HS-27A (cell line): ENCODE results near the gene BCL2.

Source experiments
- DNase-seq: peaks from one replicate; pipeline ENCODE4 v3.0.0-alpha.2; 2012; ENCODE audit warnings: low read depth, missing footprints

Gene BCL2

DNA sequence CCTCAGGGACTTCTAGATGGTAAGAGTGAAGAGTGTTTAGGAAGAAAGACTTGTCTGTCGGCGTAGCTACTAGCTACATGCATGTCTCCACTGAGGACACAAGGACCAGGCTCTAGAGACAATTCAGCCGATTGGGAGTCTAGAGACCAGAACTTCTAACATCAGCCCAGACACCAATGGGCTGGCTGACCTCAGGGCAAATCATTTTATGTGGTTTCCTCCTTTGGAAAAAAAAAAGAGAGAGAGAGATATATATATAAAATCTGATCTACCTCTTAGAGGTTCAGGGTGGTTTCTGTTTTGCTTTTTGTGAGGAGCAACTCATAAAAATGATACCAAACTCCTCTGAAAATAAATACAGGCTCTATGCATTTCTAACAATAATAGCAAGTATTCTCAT, 212.8 kb downstream of the BCL2 start:
- no peak for DNase-seq

DNA sequence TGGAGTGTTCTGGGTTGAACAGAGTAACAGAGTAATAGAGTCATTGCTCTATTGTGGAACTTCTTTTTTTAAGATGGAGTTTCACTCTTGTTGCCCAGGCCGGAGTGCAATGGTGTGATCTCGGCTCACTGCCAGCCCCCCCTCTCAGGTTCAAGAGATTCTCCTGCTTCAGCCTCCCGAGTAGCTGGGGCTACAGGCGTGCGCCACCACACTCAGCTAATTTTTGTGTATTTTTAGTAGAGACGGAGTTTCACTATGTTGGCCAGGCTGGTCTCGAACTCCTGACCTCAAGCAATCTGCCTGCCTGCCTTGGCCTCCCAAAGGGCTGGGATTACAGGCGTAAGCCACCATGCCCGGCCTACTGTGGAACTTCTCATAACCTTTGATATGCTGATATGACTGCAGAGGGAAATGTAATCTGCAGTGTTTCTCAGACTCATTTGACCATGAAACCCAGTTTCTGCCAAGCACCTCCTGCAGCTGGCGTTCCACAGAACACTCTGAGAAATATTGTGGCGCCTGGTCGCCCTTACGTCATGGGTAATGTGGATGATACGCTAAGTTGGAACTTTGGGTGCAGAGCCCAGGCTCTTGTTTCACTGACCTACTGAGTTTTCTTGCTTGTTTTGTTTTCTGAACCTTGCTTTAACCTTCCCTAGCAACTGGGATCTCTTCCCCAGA, 213.8 kb downstream of the BCL2 start:
- DNase-seq, result no peak

- DNase-seq, result no peak
Observed at GRCh38 chr18:63104868-63105267, 214.7 kb downstream of the BCL2 start.

DNA sequence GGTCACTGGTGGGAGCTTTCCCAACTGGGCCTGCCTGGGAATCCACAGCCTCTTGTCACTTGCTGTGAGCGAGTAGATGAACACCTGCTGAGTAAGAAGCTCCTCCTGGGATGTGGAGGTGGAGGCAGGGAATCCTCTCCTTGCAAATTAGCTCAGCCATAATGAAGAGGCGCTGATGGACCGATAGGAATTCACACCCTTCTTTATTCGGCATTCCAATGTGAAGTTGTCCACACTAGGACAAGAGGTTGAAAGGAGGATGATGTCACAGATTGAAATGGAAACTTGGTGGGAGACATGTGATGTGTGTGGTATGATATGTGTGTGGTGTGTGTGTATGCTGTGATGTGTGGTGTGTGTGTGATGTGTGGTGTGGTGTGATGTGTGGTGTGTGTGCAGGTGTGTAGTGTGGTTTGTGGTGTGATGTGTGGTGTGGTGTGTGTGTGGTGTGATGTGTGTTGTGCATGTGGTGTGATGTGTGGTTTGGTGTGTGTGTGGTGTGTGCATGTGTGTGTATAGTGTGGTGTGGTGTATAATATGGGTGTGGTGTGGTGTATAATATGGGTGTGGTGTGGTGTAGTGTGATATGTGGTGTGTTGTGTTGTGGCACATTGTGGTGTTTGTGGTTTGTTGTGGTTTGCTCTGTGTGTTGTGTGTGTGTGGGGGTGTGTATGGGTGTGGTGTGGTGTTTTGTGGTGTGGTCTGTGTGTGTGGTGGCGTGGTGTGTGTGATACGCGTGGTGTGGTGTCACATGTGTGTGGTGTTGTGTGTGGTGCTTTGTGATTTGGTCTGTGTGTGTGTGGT, 216.4 kb downstream of the BCL2 start:
- no peak for DNase-seq

DNA sequence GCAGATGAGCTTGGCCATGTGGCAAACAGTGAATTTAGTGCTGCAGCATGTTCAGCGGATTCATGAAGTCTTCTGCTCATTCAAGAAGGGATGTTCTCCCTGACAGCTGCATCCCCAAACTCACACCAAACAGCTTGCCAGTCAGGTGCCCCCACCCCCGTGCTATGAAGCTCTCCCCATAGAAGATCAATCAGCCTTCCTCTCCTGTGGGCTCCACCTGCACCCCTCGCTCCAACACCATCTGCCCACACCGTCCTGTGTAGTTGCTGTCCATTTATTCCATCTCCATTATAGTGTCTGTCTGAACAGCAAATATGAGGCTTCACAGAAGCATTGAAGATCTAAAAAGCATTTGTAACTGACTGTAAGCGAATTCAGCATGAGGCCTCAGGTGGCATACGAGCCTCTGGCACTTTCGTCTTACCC, 218.9 kb downstream of the BCL2 start:
- DNase-seq, result no peak

- no peak for DNase-seq
Observed at GRCh38 chr18:63099848-63100629, 219.5 kb downstream of the BCL2 start.

DNA sequence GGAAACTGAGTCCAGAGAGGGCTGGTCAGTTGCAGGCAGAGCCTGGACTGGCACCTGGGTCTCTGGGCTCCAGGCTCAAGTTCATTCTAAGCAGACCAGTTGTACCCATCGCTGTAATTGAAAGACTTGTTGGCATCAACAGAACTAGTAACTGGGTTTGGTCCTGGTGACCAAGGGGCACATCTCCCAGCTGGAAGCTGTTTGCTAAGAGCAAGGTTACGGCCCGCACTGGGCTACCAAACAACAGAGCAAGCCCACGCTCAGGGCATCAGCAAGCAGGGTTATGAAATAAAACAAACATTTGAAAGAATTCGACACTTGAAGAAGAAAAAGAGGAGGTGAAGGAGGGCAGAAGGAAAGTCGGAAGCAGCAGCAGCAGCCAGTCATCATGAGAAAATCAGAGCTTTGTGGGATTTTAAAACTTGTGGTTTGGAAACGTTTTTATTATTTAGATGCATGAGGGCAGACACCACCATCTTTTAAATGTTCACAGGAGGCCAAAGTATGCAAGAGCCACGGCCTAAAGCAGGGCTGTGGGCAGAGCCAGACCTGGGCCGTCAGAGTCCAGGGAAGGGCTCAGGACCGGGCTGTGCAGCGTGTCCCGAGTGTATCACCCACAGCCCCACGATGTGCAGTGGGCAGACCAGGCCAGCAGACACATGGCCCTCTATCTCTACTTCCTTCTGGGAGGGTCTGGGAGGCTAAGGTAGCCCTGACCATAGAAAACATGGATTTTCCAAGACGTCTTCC, 220.3 kb downstream of the BCL2 start:
- no peak for DNase-seq

DNA sequence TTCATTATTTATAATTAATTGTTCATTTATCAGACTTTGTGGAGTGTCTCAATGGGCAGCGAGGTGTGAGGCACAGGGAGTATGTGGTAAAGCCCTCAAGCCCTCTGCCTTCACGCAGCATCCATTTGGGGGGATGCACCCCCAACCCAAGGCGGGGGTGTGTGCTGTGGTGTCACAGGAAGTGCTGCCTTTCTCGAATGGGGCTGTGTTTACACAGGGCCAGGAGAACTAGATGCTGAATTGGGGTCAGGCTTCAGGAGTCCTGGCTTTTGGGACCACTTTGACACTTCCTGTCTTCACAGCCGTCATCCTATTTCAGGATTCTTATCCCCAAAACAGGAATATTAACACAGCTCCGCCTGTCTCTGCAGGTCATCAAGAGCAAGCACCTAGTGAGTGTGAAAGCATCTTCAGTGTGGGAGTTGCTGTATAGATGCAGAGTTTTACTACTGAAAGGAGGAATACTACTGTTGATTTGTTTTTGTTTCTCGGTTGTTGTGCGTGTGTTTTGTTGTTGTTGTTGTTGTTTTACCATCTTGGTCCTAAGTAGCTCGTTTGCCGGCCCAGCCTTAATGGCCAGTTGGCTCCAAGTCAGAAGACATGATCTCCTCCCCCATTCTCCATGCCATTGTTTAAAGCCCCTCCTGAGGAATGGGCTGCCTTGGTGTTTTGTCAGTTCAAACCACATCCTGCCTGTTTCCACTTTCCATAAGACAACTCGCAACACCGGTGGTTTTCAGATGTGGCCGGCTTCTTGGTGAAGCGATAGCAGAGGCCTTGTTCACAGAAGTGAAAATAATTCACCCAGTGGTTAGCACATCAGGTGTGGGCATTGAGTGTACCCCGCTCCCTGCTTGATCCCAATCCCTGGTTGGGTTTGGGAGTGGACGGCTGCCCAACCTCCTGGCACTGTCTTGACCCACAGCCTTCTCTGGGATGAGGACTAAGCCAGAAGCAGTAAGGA, 221.3 kb downstream of the BCL2 start:
- DNase-seq, result no peak

- no peak for DNase-seq
Observed at GRCh38 chr18:63097178-63097577, 222.4 kb downstream of the BCL2 start.

DNA sequence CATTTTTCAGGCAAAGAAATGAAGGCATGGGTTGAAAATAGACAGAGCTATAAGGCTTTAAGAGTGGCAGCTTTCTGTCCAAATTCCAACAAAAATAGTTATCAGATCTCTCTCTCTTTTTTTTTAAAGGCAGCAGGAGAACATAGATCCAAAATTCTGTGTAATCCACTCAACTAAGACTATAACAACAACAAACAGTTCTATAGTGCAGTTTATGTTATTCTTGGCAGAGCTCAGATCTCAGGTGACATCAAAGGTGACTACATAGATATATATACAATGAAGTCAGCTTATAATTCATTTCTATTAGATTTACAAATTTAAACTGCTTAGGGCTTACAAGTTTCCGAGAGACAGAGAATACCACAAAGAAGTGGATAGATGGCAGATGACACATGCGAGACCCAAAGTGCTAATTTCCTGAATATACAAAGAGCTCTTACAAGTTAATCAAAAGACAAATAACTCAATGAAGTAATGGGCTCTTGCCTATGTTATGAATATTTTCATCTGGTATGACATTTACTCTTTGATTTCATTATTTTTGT, 223.2 kb downstream of the BCL2 start:
- DNase-seq, result no peak

GRCh38 chr18:63095768-63096167, 223.8 kb downstream of the BCL2 start:
- no peak for DNase-seq

- no peak for DNase-seq
Observed at GRCh38 chr18:63091671-63092364, 227.8 kb downstream of the BCL2 start.

DNA sequence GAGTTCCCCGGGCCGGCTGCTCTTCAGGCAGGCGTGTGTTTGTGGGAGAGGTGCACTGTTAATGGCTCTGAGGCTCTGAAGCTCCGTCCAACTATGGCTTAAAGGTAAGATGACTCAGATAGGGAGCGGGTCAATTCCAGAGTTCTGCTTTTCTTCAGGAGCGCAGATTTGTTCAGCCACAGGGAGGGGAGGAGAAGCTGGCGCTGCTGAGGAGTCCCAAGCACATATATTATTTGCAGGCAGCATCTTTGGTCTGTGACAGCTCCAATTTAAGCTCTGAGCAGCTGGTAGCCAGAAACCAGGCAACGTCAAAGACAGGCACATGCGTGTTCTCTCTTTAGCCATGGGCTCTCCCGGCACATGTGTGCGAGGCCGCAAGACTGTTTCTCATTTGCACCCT, 229.2 kb downstream of the BCL2 start:
- DNase-seq, result no peak

DNA sequence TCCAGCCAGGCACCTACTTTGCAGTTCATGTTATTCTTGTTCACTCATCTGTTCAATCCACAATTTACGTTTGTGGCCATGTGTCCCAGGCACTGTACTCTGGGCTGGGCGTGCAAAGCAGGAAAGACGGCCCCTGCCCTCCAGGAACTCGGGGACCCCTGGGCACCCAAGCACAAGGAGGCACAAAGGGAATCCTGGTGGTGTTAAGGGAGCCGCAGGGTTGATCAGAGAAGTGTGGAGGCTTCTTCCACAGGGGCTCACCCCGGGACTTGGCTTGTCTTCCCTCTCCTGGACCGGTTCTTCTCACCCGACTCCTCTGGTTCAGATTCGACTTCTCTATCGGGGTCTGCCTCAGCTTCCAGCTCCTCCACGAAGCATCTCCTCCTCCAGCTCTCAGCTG, 230.5 kb downstream of the BCL2 start:
- DNase-seq, result no peak

DNA sequence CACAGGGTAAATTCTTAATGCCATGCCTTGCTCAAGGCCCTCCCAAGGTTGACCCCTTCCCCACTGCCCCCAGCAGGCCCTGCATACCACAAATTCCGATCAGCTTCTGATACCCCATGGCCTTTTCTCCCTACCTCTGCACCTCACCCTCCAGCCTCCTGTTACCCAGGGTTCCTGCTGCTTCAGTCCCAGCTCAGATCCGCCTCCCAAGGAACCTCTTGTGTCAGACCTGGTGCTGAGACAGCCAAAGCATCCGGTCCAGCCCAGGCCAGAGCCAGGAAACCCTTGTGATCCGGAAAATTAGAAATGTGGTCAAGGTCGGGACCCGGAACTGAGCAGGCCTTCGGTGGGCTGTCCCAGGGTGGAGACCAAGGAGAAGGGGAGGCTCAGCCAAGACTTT, 231.3 kb downstream of the BCL2 start:
- DNase-seq, result no peak

DNA sequence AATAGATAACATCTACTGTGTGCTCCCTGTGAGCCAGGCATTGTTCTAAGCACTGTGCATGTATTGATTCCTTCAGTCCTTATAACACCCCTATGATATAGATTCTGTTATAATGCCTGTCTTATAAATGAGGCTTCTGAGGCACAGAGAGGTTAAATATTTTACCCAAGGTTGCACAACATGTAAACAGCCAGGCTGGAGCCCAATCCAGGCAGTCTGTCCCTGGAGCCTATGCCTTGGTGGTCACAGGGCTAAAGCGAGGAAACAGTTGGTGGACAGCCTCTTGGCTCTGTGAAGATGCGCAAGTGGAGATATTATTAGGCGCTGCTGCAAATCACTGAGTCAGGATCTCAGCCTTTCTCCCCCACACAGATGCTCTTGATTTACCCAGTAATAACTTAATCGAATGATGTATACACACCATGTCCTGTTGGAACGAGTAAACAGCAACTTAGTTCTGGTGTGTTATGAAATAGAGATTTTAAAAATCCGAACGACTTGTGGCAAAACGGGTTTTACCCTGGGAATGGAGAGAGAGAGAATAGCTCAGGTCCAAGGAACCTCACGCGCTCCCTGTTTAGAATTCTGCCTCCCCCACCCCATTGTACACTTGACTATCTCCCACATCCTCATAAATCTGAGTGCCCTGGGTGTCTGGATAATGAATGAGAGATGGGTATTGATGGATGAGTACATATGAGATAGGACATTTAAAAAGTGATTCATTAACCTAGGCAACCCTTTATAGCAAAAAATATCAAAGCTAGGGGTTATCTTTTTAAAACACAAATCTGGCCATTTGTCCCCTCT, 231.9 kb downstream of the BCL2 start:
- no peak for DNase-seq

- DNase-seq, result no peak
Observed at GRCh38 chr18:63085611-63086010, 234.0 kb downstream of the BCL2 start.

DNA sequence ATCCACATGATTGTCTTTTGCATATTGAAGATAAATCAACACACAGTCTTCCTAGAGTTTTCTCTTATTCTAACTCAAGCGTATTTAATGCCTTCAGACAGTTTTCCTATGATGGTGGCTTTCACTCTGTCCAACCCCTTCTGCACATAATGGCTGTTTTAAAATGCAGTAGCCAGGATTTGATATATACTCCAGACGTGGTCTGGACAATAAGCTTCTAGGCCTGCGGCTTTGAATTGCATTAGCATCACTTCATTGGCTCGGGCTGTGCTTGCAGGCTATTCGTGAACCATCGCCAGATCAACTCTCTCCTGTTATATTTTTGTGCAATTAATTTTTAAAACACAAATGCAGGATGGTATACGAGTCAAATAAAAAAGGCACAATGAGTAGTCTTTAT, 235.3 kb downstream of the BCL2 start:
- no peak for DNase-seq

- no peak for DNase-seq
Observed at GRCh38 chr18:63083555-63083954, 236.0 kb downstream of the BCL2 start.
